Neural progenitor cell (in vitro differentiated cells): ENCODE data around the gene ACACA. TPM values are rescaled to one million over a fixed set of nuclear protein-coding genes. Genes with fewer than 3 reads are reported as not detected.
"Not testable (repeated sequence)": the region's sequence is repeated elsewhere in the genome, so short reads cannot be mapped to it uniquely, and the experiment has no call there.

Source experiments
- DNase-seq: peaks from one replicate; pipeline ENCODE4 v3.0.0-alpha.2; 2016; ENCODE audit warnings: low spot score
- H2AFZ ChIP-seq: fragments of 200-600 bp; sonication (generic); replicated peaks from 2 replicates; pipeline ENCODE4 v1.6.1; 2016; ENCODE audit warnings: antibody characterized with exemption
- H3F3A ChIP-seq: fragments of 200-600 bp; sonication (generic); 2 replicates; pipeline ENCODE4 v1.6.1; 2016; ENCODE audit warnings: antibody characterized with exemption, low read depth
- H3K27ac ChIP-seq: fragments of 200-600 bp; sonication (generic); 2 replicates; pipeline ENCODE4 v1.5.1; 2016; ENCODE audit warnings: mild to moderate bottlenecking
- H3K27me3 ChIP-seq: fragments of 200-600 bp; sonication (generic); 2 replicates; pipeline ENCODE4 v1.6.1; 2016; ENCODE audit warnings: mild to moderate bottlenecking, moderate library complexity
- H3K36me3 ChIP-seq: fragments of 200-600 bp; sonication (generic); 2 replicates; pipeline ENCODE4 v1.5.1; 2016
- H3K4me1 ChIP-seq: fragments of 200-600 bp; sonication (generic); 2 replicates; pipeline ENCODE4 v1.6.1; 2016; ENCODE audit warnings: mixed run types
- H3K4me2 ChIP-seq: fragments of 200-600 bp; sonication (generic); 2 replicates; pipeline ENCODE4 v1.6.1; 2016
- H3K4me3 ChIP-seq: fragments of 200-600 bp; sonication (generic); 2 replicates; pipeline ENCODE4 v1.5.1; 2016
- H3K79me2 ChIP-seq: fragments of 200-600 bp; sonication (generic); 2 replicates; pipeline ENCODE4 v1.6.1; 2016; ENCODE audit warnings: low read depth
- H3K9ac ChIP-seq: fragments of 200-600 bp; sonication (generic); 2 replicates; pipeline ENCODE4 v1.6.1; 2016
- H3K9me3 ChIP-seq: fragments of 200-600 bp; sonication (generic); 2 replicates; pipeline ENCODE4 v1.5.1; 2016; ENCODE audit warnings: low read depth
- H4K20me1 ChIP-seq: fragments of 200-600 bp; sonication (generic); 2 replicates; pipeline ENCODE4 v1.6.1; 2016; ENCODE audit warnings: low read depth
- H3K27ac Mint-ChIP-seq: 3 replicates; pipeline ENCODE4 v1.8.0; 2021; ENCODE audit warnings: mixed read lengths
- H3K27me3 Mint-ChIP-seq: 2 replicates; pipeline ENCODE4 v1.8.0; 2022; ENCODE audit warnings: low read depth, mild to moderate bottlenecking, inconsistent platforms, moderate library complexity, mixed read lengths; ENCODE audit not compliant: insufficient read depth
- H3K36me3 Mint-ChIP-seq: 3 replicates; pipeline ENCODE4 v1.8.0; 2021; ENCODE audit warnings: mixed read lengths
- H3K4me1 Mint-ChIP-seq: 3 replicates; pipeline ENCODE4 v1.8.0; 2021; ENCODE audit warnings: mixed read lengths
- H3K4me3 Mint-ChIP-seq: 3 replicates; pipeline ENCODE4 v1.8.0; 2021; ENCODE audit warnings: mild to moderate bottlenecking, moderate library complexity, mixed read lengths
- H3K9me3 Mint-ChIP-seq: 3 replicates; pipeline ENCODE4 v1.8.0; 2020; ENCODE audit warnings: mixed read lengths
- CTCF ChIP-seq: fragments of 200-600 bp; sonication (generic); IDR thresholded peaks from 2 replicates; pipeline ENCODE4 v1.5.1; 2017; ENCODE audit warnings: antibody characterized with exemption, mild to moderate bottlenecking
- EZH2 ChIP-seq: fragments of 200-600 bp; sonication (generic); IDR thresholded peaks from 2 replicates; pipeline ENCODE4 v1.6.1; 2017; ENCODE audit warnings: antibody characterized with exemption, mild to moderate bottlenecking, moderate library complexity
- EZH2phosphoT487 ChIP-seq: fragments of 200-600 bp; sonication (generic); IDR thresholded peaks from 2 replicates; pipeline ENCODE4 v1.6.1; 2017; ENCODE audit warnings: antibody characterized with exemption
- total RNA-seq: library from RNA; depleted of rRNA; stranded (reverse); fragments of >200 nt; gene quantifications from 2 replicates; pipeline ENCODE4 v1.2.3, GENCODE V29; 2015; ENCODE audit warnings: low replicate concordance

Gene ACACA
- total RNA-seq, 1 donor from 2014 or later, result 88.6 TPM

GRCh38 chr17:37144075-37144701 is 262.4 kb downstream of the ACACA start:
- no peaks in the 10 kb centered on the region for H3K9me3 ChIP-seq
- H3K27ac ChIP-seq, result no peak overlapping the region
- DNase-seq, result no peak
- Mint-ChIP-seq H3K4me1 (peaks cover 35% of the 10 kb centered on the region), H3K4me3 (no peak overlapping the region), H3K27me3 (no peaks in the 10 kb centered on the region), H3K36me3 (peaks cover 11% of the 10 kb centered on the region), H3K9me3 (no peaks in the 10 kb centered on the region), H3K27ac (peak overlapping the region; percentile 53)
- peaks cover 3% of the 10 kb centered on the region for H4K20me1 ChIP-seq
- H3K79me2 ChIP-seq, result no peaks in the 10 kb centered on the region
- no peak overlapping the region for H3K4me2 ChIP-seq
- H3K9ac ChIP-seq, result no peak overlapping the region
- H2AFZ ChIP-seq, result no peak overlapping the region
- H3K4me1 ChIP-seq, result no peaks in the 10 kb centered on the region
- no peaks in the 10 kb centered on the region for H3K27me3 ChIP-seq
- no peak overlapping the region for H3K4me3 ChIP-seq
- H3K36me3 ChIP-seq, result peaks cover 3% of the 10 kb centered on the region
- peaks cover under 1% of the 10 kb centered on the region for H3F3A ChIP-seq
- TF ChIP-seq EZH2 (no peak), CTCF (no peak), EZH2phosphoT487 (no peak)

- not testable (repeated sequence) for H3K4me1 ChIP-seq, H3K27me3 ChIP-seq, H3K27me3 Mint-ChIP-seq, H3K4me3 ChIP-seq, H3K4me3 Mint-ChIP-seq, H3K9me3 Mint-ChIP-seq, DNase-seq, H3K9me3 ChIP-seq, H3K9ac ChIP-seq, H3K79me2 ChIP-seq, H2AFZ ChIP-seq, H3K27ac Mint-ChIP-seq, H4K20me1 ChIP-seq, H3K36me3 ChIP-seq, H3K27ac ChIP-seq, H3K4me2 ChIP-seq, H3F3A ChIP-seq
- peaks cover 37% of the 10 kb centered on the region for H3K4me1 Mint-ChIP-seq
- H3K36me3 Mint-ChIP-seq, result peaks cover 11% of the 10 kb centered on the region
Measured at GRCh38 chr17:37143558-37143957, 263.1 kb downstream of the ACACA start.

GRCh38 chr17:37142294-37142896 is 264.2 kb downstream of the ACACA start:
- Histone ChIP-seq H3K36me3 (no peaks in the 10 kb centered on the region), H3K9me3 (no peaks in the 10 kb centered on the region), H3K4me2 (no peak overlapping the region), H3K9ac (no peak overlapping the region), H3K4me3 (no peak overlapping the region), H3K27ac (no peak overlapping the region), H3F3A (peaks cover 7% of the 10 kb centered on the region), H2AFZ (no peak overlapping the region), H4K20me1 (peaks cover under 1% of the 10 kb centered on the region), H3K4me1 (peaks cover 3% of the 10 kb centered on the region), H3K27me3 (no peaks in the 10 kb centered on the region), H3K79me2 (no peaks in the 10 kb centered on the region)
- H3K4me3 Mint-ChIP-seq, result no peak overlapping the region
- H3K27ac Mint-ChIP-seq, result no peak overlapping the region
- TF ChIP-seq CTCF (no peak), EZH2 (no peak), EZH2phosphoT487 (no peak)
- no peaks in the 10 kb centered on the region for H3K9me3 Mint-ChIP-seq
- peaks cover 11% of the 10 kb centered on the region for H3K36me3 Mint-ChIP-seq
- DNase-seq, result no peak
- peaks cover 34% of the 10 kb centered on the region for H3K4me1 Mint-ChIP-seq
- no peaks in the 10 kb centered on the region for H3K27me3 Mint-ChIP-seq

- no peak overlapping the region for H3K27ac ChIP-seq
- TF ChIP-seq CTCF, result no peak
- no peak for TF ChIP-seq EZH2
- no peak for TF ChIP-seq EZH2phosphoT487
- no peaks in the 10 kb centered on the region for H3K79me2 ChIP-seq
- no peaks in the 10 kb centered on the region for H3K36me3 ChIP-seq
- no peaks in the 10 kb centered on the region for H3K9me3 ChIP-seq
- H3K4me3 Mint-ChIP-seq, result no peak overlapping the region
- H3K27me3 Mint-ChIP-seq, result no peaks in the 10 kb centered on the region
- no peak overlapping the region for H3K9ac ChIP-seq
- H3K27me3 ChIP-seq, result no peaks in the 10 kb centered on the region
- peaks cover 23% of the 10 kb centered on the region for H3K4me1 Mint-ChIP-seq
- H3K27ac Mint-ChIP-seq, result no peak overlapping the region
- no peak overlapping the region for H2AFZ ChIP-seq
- no peaks in the 10 kb centered on the region for H4K20me1 ChIP-seq
- DNase-seq, result no peak
- peaks cover 11% of the 10 kb centered on the region for H3K36me3 Mint-ChIP-seq
- no peak overlapping the region for H3K4me3 ChIP-seq
- H3K4me1 ChIP-seq, result peaks cover 35% of the 10 kb centered on the region
- peaks cover 33% of the 10 kb centered on the region for H3F3A ChIP-seq
- H3K4me2 ChIP-seq, result no peak overlapping the region
- no peaks in the 10 kb centered on the region for H3K9me3 Mint-ChIP-seq
Measured at GRCh38 chr17:37138571-37139120, 268.0 kb downstream of the ACACA start.
